Neutrophil (primary cell): ENCODE results near the gene PRDX2.

Experiments used
- H3K27ac ChIP-seq: fragments of 200-600 bp; sonication (generic); 2 replicates; pipeline ENCODE4 v1.5.1; 2016; ENCODE audit warnings: mild to moderate bottlenecking, moderate library complexity
- H3K27me3 ChIP-seq: fragments of 200-600 bp; sonication (generic); 2 replicates; pipeline ENCODE4 v1.6.0; 2016; ENCODE audit warnings: mild to moderate bottlenecking
- H3K36me3 ChIP-seq: fragments of 200-600 bp; sonication (generic); 2 replicates; pipeline ENCODE4 v1.5.1; 2017
- H3K4me1 ChIP-seq, 2 experiments: fragments of 200-600 bp in 1 of 2; sonication (generic) in 1 of 2; 1 replicate in 1 of 2; 2 replicates in 1 of 2; pipeline versions ENCODE4 v1.5.1 to v1.6.1; 2013 to 2016; ENCODE audit warnings: low read depth in 1 of 2, low read length in 1 of 2, mild to moderate bottlenecking in 1 of 2, moderate library complexity in 1 of 2; ENCODE audit not compliant: control insufficient read depth in 1 of 2, insufficient read depth in 1 of 2
- H3K4me3 ChIP-seq, 2 experiments: fragments of 200-600 bp in 1 of 2; sonication (generic) in 1 of 2; 1 replicate in 1 of 2; 2 replicates in 1 of 2; pipeline ENCODE4 v1.5.1; 2013 to 2016; ENCODE audit warnings: low read depth in 1 of 2, low read length in 1 of 2, mild to moderate bottlenecking in 1 of 2, moderate library complexity in 1 of 2
- H3K9me3 ChIP-seq: fragments of 200-600 bp; sonication (generic); 2 replicates; pipeline ENCODE4 v1.5.1; 2016
- CTCF ChIP-seq: fragments of 200-600 bp; sonication (generic); IDR thresholded peaks from 2 replicates; pipeline ENCODE4 v1.5.1; 2016; ENCODE audit warnings: antibody characterized with exemption

PRDX2 gene

GRCh38 chr19:12837225-12837624, 35.6 kb upstream of the PRDX2 start:
- Histone ChIP-seq H3K27ac (no peak overlapping the region), H3K36me3 (no peaks in the 10 kb centered on the region), H3K4me1 (peaks cover 6 to 18% of the 10 kb centered on the region in 2 experiments), H3K27me3 (peaks cover 100% of the 10 kb centered on the region), H3K4me3 (no peak overlapping the region), H3K9me3 (no peaks in the 10 kb centered on the region)
- no peak for TF ChIP-seq CTCF

DNA sequence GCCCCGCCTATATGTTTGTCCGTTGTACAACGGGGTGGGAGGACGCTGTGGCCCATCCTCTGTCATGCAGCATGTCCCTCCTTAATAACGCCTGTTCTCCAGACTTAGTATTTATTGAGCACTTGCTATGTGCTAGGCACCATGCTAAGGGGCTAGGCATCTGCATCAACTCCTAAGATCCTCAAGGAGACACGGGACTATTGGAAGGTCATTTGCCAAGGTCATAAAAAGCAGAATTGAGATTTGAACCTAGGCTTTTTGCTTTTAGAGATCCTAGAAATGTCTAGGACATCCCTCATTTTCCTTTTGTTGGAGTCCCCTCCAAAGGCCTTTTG, 34.9 kb upstream of the PRDX2 start:
- H3K27ac ChIP-seq, result no peak overlapping the region
- no peaks in the 10 kb centered on the region for H3K9me3 ChIP-seq
- TF ChIP-seq CTCF, result no peak
- no peak overlapping the region for H3K4me3 ChIP-seq
- peaks cover 6 to 18% of the 10 kb centered on the region in 2 experiments for H3K4me1 ChIP-seq
- peaks cover 100% of the 10 kb centered on the region for H3K27me3 ChIP-seq
- no peaks in the 10 kb centered on the region for H3K36me3 ChIP-seq

GRCh38 chr19:12834976-12835757, 33.6 kb upstream of the PRDX2 start:
- H3K4me3 ChIP-seq, result no peak overlapping the region
- peaks cover 100% of the 10 kb centered on the region for H3K27me3 ChIP-seq
- TF ChIP-seq CTCF, result no peak
- peaks cover 0 to 10% of the 10 kb centered on the region in 2 experiments for H3K4me1 ChIP-seq
- no peak overlapping the region for H3K27ac ChIP-seq
- H3K9me3 ChIP-seq, result no peaks in the 10 kb centered on the region
- H3K36me3 ChIP-seq, result no peaks in the 10 kb centered on the region

GRCh38 chr19:12834566-12834943, 33.0 kb upstream of the PRDX2 start, which contains the start of gene RTBDN:
RTBDN (minus strand) TSS chr19:12834579; CDS start chr19:12829979, 4,600 bp downstream.
- TF ChIP-seq CTCF, result no peak
- peak within 1 kb of the TSS in 1 of 2 experiments; percentile 35 for H3K4me3 ChIP-seq
- H3K9me3 ChIP-seq, result no peaks in the 10 kb centered on the region
- peaks cover 0 to 10% of the 10 kb centered on the region in 2 experiments for H3K4me1 ChIP-seq
- H3K36me3 ChIP-seq, result no peaks in the 10 kb centered on the region
- peaks cover 100% of the 10 kb centered on the region for H3K27me3 ChIP-seq
- H3K27ac ChIP-seq, result no peak within 1 kb of the TSS

GRCh38 chr19:12833738-12834565, 32.4 kb upstream of the PRDX2 start:
- H3K36me3 ChIP-seq, result no peaks in the 10 kb centered on the region
- no peaks in the 10 kb centered on the region for H3K9me3 ChIP-seq
- peaks cover 0 to 10% of the 10 kb centered on the region in 2 experiments for H3K4me1 ChIP-seq
- no peak for TF ChIP-seq CTCF
- H3K27ac ChIP-seq, result no peak overlapping the region
- peaks cover 100% of the 10 kb centered on the region for H3K27me3 ChIP-seq
- H3K4me3 ChIP-seq, result peak overlapping the region in 1 of 2 experiments; percentile 35
